ENCODE measurements around the gene SLC39A5. TPM values are rescaled to one million over a fixed set of nuclear protein-coding genes. Genes with fewer than 3 reads are reported as not detected.

SLC39A5 gene
- total and polyA plus RNA-seq, 2 of the 13 experiments (the other 11 are each of a cell fraction or from before 2014, with no cell fraction given): 59.7 to 101 TPM

DNA sequence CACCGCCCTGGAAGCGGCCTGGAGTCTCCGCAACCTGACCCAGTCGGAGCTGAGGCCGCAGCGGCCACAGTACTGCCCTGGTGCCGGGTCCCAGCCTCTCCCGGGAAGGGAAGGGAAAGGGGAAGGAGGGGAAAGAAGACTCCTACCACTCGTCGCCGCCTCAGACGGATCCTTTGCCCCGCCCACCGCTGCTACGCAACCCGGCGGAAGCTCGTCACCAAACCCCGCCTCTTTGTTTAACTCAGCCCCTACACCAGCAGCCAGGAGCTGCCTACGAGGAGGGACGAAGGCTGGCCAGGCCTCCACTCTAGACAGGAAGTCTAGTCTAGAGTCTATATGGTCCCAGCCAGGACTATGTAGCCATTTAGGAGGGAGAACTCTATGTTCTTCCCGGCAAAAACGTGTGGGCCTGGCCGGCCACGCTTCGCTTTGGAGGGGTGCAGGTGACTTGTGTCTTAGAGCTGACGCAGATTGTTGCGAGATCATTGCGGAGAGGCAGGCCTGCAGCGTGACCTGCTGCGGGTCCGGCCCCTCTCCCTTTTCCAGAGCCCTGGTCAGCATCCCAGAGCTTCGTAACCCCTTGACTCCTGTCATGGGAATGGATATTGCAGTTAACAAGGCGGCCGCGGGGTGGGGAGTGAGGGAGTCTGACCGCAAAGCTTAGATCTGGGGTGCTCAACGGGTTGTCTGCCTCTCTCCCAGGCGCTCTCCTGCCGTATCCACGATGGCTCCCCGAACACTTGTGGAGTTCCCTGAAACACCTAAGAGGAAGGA lies 7.9 kb upstream of the SLC39A5 start, which contains the start of gene RNF41 (continued):
- TF ChIP-seq, protein P1, sequence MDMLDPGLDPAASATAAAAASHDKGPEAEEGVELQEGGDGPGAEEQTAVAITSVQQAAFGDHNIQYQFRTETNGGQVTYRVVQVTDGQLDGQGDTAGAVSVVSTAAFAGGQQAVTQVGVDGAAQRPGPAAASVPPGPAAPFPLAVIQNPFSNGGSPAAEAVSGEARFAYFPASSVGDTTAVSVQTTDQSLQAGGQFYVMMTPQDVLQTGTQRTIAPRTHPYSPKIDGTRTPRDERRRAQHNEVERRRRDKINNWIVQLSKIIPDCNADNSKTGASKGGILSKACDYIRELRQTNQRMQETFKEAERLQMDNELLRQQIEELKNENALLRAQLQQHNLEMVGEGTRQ (IDR thresholded peaks at IDR 0.05; ENCODE audit: low read depth, low read length): no peak
- TF ChIP-seq, protein P1 (CRISPR knock-in tag; IDR thresholded peaks at IDR 0.05; ENCODE audit: borderline replicate concordance): no peak
- TF ChIP-seq PHF5A (CRISPR knock-in tag; IDR thresholded peaks at IDR 0.05; ENCODE audit: low read depth, unreplicated experiment) (peak; percentile 81), YY1 (IDR thresholded peaks at IDR 0.05; ENCODE audit: insufficient read depth, insufficient replicate concordance, low read depth, low read length) (peak; percentile 45), NCOA2 (CRISPR knock-in tag; IDR thresholded peaks at IDR 0.05) (peak; percentile 21; the same call in 1 of the 2 replicates), RCOR2 (CRISPR knock-in tag; IDR thresholded peaks at IDR 0.05) (peak; percentile 50; the same call in 1 of the 2 replicates), YEATS4 (CRISPR knock-in tag; IDR thresholded peaks at IDR 0.05; ENCODE audit: borderline replicate concordance) (peak; percentile 93), ONECUT2 (CRISPR knock-in tag; IDR thresholded peaks at IDR 0.05) (no peak), ZFX (CRISPR knock-in tag; IDR thresholded peaks at IDR 0.05; ENCODE audit: low read depth) (peak; percentile 99), IRX3 (CRISPR knock-in tag; IDR thresholded peaks at IDR 0.05; ENCODE audit: borderline replicate concordance, low read depth) (no peak), ZFYVE20 (CRISPR knock-in tag; IDR thresholded peaks at IDR 0.05; ENCODE audit: borderline replicate concordance, low read depth) (no peak), ZNF780A (CRISPR knock-in tag; IDR thresholded peaks at IDR 0.05) (no peak), ARNT (IDR thresholded peaks at IDR 0.05) (no peak), ZNF776 (CRISPR knock-in tag; IDR thresholded peaks at IDR 0.05) (no peak), ZBTB20 (CRISPR knock-in tag; IDR thresholded peaks at IDR 0.05; ENCODE audit: borderline replicate concordance, low read depth) (peak; percentile 63; the same call in 1 of the 2 replicates)
- TF ChIP-seq, protein P2, sequence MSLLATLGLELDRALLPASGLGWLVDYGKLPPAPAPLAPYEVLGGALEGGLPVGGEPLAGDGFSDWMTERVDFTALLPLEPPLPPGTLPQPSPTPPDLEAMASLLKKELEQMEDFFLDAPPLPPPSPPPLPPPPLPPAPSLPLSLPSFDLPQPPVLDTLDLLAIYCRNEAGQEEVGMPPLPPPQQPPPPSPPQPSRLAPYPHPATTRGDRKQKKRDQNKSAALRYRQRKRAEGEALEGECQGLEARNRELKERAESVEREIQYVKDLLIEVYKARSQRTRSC (CRISPR knock-in tag; IDR thresholded peaks at IDR 0.05; ENCODE audit: low read depth): peak; percentile 94
- TF ChIP-seq, protein P3, sequence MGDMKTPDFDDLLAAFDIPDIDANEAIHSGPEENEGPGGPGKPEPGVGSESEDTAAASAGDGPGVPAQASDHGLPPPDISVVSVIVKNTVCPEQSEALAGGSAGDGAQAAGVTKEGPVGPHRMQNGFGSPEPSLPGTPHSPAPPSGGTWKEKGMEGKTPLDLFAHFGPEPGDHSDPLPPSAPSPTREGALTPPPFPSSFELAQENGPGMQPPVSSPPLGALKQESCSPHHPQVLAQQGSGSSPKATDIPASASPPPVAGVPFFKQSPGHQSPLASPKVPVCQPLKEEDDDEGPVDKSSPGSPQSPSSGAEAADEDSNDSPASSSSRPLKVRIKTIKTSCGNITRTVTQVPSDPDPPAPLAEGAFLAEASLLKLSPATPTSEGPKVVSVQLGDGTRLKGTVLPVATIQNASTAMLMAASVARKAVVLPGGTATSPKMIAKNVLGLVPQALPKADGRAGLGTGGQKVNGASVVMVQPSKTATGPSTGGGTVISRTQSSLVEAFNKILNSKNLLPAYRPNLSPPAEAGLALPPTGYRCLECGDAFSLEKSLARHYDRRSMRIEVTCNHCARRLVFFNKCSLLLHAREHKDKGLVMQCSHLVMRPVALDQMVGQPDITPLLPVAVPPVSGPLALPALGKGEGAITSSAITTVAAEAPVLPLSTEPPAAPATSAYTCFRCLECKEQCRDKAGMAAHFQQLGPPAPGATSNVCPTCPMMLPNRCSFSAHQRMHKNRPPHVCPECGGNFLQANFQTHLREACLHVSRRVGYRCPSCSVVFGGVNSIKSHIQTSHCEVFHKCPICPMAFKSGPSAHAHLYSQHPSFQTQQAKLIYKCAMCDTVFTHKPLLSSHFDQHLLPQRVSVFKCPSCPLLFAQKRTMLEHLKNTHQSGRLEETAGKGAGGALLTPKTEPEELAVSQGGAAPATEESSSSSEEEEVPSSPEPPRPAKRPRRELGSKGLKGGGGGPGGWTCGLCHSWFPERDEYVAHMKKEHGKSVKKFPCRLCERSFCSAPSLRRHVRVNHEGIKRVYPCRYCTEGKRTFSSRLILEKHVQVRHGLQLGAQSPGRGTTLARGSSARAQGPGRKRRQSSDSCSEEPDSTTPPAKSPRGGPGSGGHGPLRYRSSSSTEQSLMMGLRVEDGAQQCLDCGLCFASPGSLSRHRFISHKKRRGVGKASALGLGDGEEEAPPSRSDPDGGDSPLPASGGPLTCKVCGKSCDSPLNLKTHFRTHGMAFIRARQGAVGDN (CRISPR knock-in tag; IDR thresholded peaks at IDR 0.05): peak; percentile 90

Data from HepG2 (cell line).